Uterus (tissue), 4 donors: ENCODE measurements around the gene GIT2. TPM values are rescaled to one million over a fixed set of nuclear protein-coding genes. Genes with fewer than 3 reads are reported as not detected.
"Not testable (repeated sequence)": the region's sequence is repeated elsewhere in the genome, so short reads cannot be mapped to it uniquely, and the experiment has no call there.

Source experiments
- DNase-seq, 2 donors: peaks; one replicate each; pipeline ENCODE4 v3.0.0-alpha.2; 2019 to 2020
- H3K27ac ChIP-seq, 2 donors: fragments of 200-600 bp; sonication (generic); 1 replicate in 1 of 2; 2 replicates in 1 of 2; pipeline ENCODE4 v1.5.1; 2016 to 2018
- H3K27me3 ChIP-seq, 2 donors: fragments of 200-600 bp; sonication (generic); one replicate each; pipeline ENCODE4 v1.5.1; 2018 to 2019; ENCODE audit warnings: control low read depth in 1 of 2
- H3K36me3 ChIP-seq, 2 donors: fragments of 200-600 bp; sonication (generic); one replicate each; pipeline ENCODE4 v1.5.1; 2019; ENCODE audit warnings: control low read depth in 1 of 2
- H3K4me1 ChIP-seq, 2 donors: fragments of 200-600 bp; sonication (generic); one replicate each; pipeline ENCODE4 v1.5.1; 2018 to 2019; ENCODE audit warnings: control low read depth in 1 of 2
- H3K4me3 ChIP-seq, 2 donors: fragments of 200-600 bp; sonication (generic); 1 replicate in 1 of 2; 2 replicates in 1 of 2; pipeline ENCODE4 v1.5.1; 2018 to 2019; ENCODE audit warnings: mild to moderate bottlenecking in 1 of 2
- H3K9me3 ChIP-seq, 2 donors: fragments of 200-600 bp; sonication (generic); one replicate each; pipeline ENCODE4 v1.5.1; 2019; ENCODE audit warnings: control low read depth in 1 of 2
- CTCF ChIP-seq, 4 experiments: fragments of 200-600 bp in 2 of 4; fragments of 450-650 bp in 2 of 4; sonication (generic) in 2 of 4; IDR thresholded peaks; one replicate each; pipeline ENCODE4 v1.5.1; 2016 to 2019; ENCODE audit warnings: antibody characterized with exemption in 4 of 4, mild to moderate bottlenecking in 2 of 4, moderate library complexity in 1 of 4
- POLR2A ChIP-seq, 2 donors: fragments of 450-650 bp; IDR thresholded peaks; one replicate each; pipeline ENCODE4 v1.6.1; 2016; ENCODE audit warnings: antibody characterized with exemption in 2 of 2, mild to moderate bottlenecking in 1 of 2, moderate library complexity in 1 of 2
- intact Hi-C: fragments of 100-400 bp; cut with DNase I; formaldehyde crosslinking; loops from one replicate; pipeline ENCODE4 v1.15.1; 2023; ENCODE audit warnings: low total_unique reads
- total RNA-seq, 4 donors: library from RNA; depleted of rRNA in 3 of 4; stranded (reverse); fragments of >200 nt in 3 of 4; gene quantifications; one replicate each; pipeline versions ENCODE4 v1.1.0 to v1.2.4, GENCODE V29; 2014 to 2023
- donor health status: DM: yes; HTN: yes; CAD: no.

The GIT2 gene
- total RNA-seq, 4 donors from 2014 or later = 30.3 to 55.7 (median 47.0) TPM

DNA sequence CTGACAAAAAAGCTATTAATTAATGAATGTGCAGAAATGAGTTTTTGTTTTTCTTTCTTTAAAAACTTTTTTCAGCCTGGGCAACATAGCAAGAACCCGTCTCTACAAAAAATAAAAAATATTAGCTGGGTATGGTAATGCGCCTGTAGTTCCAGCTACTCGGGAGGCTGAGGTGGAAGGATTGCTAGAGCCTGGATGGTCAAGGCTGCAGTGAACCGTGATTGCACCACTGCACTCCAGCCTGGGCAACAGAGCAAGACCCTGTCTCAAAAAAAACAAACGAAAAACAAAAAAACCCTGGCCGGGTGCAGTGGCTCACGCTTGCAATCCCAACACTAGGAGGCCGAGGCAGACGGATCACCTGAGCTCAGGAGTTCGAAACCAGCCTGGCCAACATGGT, 7.9 kb downstream of the GIT2 start:
- Histone ChIP-seq H3K27me3 (no peaks in the 10 kb centered on the region), H3K4me3 (no peak overlapping the region), H3K9me3 (no peaks in the 10 kb centered on the region), H3K36me3 (no peaks in the 10 kb centered on the region), H3K27ac (no peak overlapping the region), H3K4me1 (no peaks in the 10 kb centered on the region)
- intact Hi-C loops = no loop called here
- TF ChIP-seq POLR2A (IDR thresholded peaks at IDR 0.05) = no peak
- TF ChIP-seq CTCF (IDR thresholded peaks at IDR 0.05) = no peak
- DNase-seq = no peak

- Histone ChIP-seq H3K27me3 (no peaks in the 10 kb centered on the region), H3K27ac (no peak overlapping the region), H3K4me3 (no peak overlapping the region), H3K9me3 (no peaks in the 10 kb centered on the region), H3K36me3 (no peaks in the 10 kb centered on the region), H3K4me1 (no peaks in the 10 kb centered on the region)
- intact Hi-C loops = no loop called here
- no peak for TF ChIP-seq CTCF (IDR thresholded peaks at IDR 0.05)
- DNase-seq = no peak
Measured at GRCh38 chr12:109987615-109988014, 8.6 kb downstream of the GIT2 start.

- intact Hi-C loops, H3K27ac ChIP-seq, H3K4me1 ChIP-seq, H3K4me3 ChIP-seq, H3K27me3 ChIP-seq, DNase-seq, H3K36me3 ChIP-seq, H3K9me3 ChIP-seq: not testable (repeated sequence)
Measured at GRCh38 chr12:109986236-109986635, 9.9 kb downstream of the GIT2 start.

DNA sequence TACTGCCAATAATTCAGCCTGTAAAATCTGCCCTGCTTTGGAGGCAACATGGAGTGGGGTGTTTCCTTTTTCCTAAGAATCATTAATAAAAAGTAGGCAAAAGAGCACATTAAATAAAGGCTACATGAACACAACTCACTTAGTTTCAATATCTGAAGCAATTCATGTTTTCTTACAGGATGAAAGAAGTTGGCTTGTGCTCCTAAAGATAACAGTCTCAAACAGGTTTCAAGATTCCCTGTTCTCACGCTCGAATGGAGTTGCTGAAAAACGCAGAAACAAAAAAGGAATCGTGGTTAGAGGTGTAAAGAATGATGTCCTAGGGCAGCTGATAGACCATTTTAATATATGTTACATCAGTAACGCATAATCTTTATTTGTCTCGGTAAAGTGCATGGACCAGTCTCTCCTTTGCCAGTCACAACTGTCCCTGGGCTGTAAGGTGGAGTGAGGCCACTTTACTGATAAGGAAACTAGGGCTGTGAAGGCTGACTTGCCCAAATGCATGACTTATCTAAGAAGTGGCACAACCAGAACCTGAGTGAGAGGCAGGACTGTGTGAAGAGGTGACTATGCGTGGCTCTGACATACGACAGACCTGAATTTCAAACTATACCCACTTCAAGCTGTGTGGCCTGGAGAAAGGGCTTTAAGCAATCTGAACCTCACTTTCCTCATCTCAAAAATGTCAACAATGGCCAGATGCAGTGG, 12.6 kb downstream of the GIT2 start:
- DNase-seq = no peak
- Histone ChIP-seq H3K4me3 (no peak overlapping the region), H3K9me3 (no peaks in the 10 kb centered on the region), H3K27me3 (no peaks in the 10 kb centered on the region), H3K27ac (no peak overlapping the region), H3K36me3 (no peaks in the 10 kb centered on the region), H3K4me1 (no peaks in the 10 kb centered on the region)
- no peak for TF ChIP-seq CTCF (IDR thresholded peaks at IDR 0.05)
- no peak for TF ChIP-seq POLR2A (IDR thresholded peaks at IDR 0.05)
- intact Hi-C loops = no loop called here

- H3K27me3 ChIP-seq = no peaks in the 10 kb centered on the region
- H3K27ac ChIP-seq = no peak overlapping the region
- H3K9me3 ChIP-seq = no peaks in the 10 kb centered on the region
- no peak overlapping the region for H3K4me3 ChIP-seq
- intact Hi-C loops = no loop called here
- DNase-seq = no peak
- no peak for TF ChIP-seq CTCF (IDR thresholded peaks at IDR 0.05)
- no peak for TF ChIP-seq POLR2A (IDR thresholded peaks at IDR 0.05)
- H3K4me1 ChIP-seq = no peaks in the 10 kb centered on the region
- H3K36me3 ChIP-seq = no peaks in the 10 kb centered on the region
Measured at GRCh38 chr12:109982210-109982609, 14.0 kb downstream of the GIT2 start.

GRCh38 chr12:109981311-109981710, 14.9 kb downstream of the GIT2 start:
- H3K27ac ChIP-seq = no peak overlapping the region
- no peaks in the 10 kb centered on the region for H3K36me3 ChIP-seq
- no peak for DNase-seq
- H3K4me1 ChIP-seq = no peaks in the 10 kb centered on the region
- no peaks in the 10 kb centered on the region for H3K9me3 ChIP-seq
- no peak for TF ChIP-seq CTCF (IDR thresholded peaks at IDR 0.05)
- TF ChIP-seq POLR2A (IDR thresholded peaks at IDR 0.05) = no peak
- intact Hi-C loops = no loop called here
- H3K4me3 ChIP-seq = no peak overlapping the region
- no peaks in the 10 kb centered on the region for H3K27me3 ChIP-seq
